CD4-positive, alpha-beta T cell treated with Interleukin-4 for 4 hours (primary cell): Measurements from ENCODE around the gene SEC14L5.
"Not testable (repeated sequence)": the region's sequence is repeated elsewhere in the genome, so short reads cannot be mapped to it uniquely, and the experiment has no call there.

Experiments
- DNase-seq: peaks from one replicate; pipeline ENCODE4 v3.0.0-alpha.2; 2020

Gene SEC14L5

DNA sequence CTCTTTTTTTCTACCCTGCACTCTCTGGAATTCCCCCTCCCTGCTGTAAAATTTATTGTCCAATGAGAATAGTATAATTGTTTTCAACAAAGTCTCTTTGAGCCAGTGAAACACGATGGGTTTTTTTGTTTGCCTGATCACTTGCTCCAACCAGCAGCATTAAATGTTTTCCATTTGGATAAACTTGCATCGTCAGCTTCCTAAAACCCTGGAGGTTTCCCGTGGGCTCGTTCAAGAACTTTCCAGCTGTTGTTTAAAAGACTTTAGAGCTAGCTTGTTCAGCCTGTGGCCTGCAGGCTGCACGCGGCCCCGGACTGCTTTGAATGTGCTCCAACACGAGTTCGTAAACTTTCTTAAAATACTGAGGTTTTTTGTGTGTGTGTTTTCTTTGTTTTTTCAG is 60.7 kb downstream of the SEC14L5 start:
- DNase-seq: no peak

DNA sequence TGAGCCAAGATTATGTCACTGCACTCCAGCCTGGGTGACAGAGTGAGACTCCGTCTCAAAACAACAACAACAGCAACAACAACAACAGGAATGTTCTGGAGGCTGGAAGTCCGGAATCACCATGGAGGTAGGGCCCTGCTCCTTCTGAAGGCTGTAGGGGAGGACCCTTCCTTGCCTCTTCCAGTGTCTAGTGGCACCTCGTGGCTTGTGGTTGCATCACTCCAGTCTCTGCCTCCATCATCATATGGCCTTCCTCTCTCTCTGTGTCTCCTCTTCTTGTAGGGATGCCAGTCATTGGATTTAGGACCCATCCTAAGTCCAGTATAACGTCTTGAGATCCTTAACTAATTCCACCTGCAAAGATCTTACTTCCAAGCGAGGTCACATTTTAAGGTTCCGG is 61.6 kb downstream of the SEC14L5 start:
- no peak for DNase-seq

DNA sequence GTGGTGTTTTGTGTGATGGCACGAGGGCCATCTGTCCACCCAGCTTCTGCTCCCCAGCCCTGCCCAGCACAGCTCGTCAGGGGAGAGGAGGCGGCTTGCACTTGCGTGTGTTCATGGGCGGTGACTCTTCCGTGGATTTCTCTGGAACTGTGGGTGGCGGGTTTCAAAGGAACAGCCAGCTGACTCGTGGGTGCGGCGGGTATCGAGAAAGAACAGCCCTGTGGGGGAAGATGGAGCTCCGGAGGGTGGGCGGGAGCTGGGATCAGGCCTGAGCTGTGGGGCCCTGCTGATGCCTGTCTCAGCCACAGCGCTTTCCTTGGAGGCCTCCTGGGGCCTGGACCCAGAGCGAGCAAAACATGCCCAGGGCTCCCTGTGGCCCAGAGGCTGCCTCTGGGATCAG is 62.4 kb downstream of the SEC14L5 start:
- DNase-seq: no peak

DNA sequence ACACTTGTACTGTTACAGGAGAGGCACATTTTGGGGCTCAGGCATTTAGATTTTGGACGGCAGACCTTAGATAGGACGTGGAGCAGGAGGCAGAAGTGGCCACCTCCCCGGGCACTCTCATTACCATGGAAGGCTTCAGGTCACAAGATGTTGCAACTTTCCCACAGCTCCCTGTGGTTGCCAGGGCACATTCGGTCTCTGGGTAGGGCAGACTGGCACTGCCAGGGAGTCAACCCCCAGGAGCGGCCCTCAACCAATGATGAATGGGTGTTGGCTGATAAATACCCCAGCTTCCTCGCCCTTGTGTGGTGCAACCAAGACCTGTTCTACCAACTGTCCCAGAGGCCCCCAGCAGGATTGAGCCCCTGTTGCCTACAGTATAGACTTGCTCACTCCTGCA is 64.4 kb downstream of the SEC14L5 start:
- DNase-seq: no peak

DNA sequence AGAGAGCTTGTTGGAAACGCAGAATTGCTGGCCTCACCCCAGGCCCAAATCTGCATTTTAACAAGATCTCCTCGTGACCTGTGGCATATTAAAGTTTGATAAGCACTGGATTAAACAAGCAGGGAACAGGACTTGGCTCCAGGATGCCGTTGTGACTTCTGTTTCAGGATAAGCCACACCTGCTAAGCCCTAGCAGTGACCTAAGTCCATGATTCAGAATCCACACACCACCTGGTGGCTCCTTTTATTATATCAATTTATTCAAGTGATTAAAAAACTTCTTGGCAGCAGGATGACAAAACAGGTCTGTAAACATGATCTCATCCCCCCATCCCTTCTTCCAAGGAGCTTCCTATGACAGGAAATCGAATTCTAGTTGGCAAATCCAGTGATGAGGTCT is 66.5 kb downstream of the SEC14L5 start:
- no peak for DNase-seq

DNA sequence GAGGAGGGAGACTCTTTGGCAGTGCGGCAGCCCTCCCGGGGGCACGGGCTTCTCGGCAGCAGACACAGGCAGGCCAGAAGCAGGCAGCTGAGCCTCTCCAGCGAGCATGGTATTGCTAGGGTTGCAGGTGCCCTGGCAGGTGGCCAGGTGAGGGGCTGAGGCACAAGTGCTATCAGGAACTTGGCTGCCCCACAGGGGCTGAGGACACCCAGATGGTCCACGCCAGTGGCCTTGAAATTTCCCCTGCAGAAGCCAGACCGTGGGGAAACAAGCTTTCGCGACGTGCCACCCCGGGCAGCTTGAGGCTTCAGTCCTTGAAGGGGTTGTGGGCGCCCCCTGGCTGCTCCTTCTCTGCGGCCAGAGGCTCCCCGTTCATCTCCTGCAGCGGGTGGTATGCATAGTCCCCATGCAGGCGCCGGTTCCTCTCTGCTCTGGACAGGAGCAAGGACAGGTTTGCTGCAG is 67.1 kb downstream of the SEC14L5 start:
- DNase-seq: no peak

DNA sequence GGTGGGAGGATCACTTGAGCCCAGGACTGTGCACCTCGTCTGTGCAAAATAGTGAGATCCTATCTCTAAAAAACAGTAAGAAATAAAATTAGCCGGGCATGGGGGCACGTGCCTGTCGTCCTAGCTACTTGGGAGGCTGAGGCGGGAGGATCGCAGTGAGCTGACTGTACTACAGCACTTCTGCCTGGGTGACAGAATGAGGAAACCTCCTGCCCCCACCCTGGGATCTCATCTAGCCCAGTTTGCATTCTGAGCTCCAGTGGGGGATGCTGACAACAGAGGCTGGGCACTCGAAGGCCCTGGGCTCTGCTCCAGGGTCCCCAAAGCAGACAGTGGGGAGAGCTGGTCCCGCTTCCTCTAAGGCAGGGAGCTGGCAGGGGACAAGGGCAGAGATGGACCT is 68.5 kb downstream of the SEC14L5 start:
- no peak for DNase-seq

DNA sequence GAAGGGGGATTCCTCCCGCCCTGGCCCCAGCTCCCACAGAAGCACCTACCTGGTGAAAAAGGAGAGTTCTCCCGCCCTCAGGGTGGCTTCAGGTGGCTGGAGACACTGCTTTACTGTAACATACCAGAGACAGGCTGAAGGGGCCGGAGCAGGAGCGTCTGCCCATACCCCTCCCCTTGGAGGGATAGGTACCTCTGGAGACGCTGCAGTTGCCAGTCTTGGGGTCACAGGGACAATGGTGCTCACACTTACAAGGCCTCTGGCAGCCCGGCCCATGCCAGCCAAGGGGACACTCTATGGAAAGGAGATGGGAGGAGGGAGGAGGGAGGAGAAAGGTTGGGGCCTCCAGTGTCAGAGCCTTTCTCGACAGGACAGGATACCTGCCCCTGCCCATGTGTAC is 69.0 kb downstream of the SEC14L5 start:
- no peak for DNase-seq

DNA sequence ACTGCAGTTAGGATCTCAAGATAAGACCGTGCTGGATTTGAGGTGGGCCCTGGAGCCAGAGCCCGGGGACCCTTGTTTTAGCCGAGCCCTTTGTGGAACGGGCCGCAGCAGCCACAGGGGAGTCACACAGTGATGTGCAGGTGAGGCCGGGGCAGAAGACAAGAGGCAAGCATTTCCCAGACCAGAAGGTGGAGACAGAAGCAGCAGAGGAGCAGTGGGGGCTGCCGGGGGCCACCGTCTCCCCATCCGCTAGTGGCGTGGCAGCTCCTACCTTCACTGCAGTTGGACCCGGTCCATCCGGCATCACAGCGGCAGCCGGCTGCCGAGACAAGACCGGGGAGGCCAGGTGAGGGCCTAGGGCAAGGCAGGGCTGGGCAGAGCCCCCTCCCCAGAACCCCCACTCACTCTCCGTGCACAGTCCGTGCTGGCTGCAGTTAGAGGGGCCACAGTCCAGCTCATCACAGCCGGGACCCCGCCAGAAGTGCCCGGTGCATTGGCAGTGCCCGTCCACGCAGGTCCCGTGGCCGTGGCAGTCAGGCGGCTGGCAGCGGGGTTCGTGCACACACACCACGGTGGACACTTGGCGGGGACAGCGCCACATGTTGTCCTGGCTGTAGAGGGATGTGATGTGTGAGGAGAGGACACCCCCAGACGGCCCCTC is 69.6 kb downstream of the SEC14L5 start:
- no peak for DNase-seq

DNA sequence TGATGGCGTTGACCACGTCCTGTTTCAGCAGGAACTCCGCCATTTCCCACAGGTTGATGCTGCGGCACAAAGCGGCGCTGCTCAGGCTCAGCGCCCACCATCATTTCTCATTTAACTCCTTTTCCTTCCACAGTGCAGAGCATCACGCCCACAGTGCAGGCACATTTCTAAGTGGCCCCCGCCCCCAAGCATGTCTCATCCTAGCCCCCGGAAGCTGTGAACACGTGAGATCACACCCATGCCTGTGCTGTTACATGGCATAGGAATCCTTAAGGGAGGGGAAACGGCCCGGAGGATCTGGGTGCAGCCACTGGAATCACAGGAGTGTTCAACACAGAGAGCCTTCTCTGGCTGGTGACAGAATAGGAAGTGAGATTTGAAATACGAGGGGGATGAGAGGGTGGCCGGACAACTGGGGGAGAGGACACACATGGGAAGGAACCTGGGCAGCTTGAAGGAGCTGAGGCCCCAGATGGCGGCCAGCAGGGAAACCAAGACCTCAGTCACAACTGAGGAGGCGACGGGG is 70.9 kb downstream of the SEC14L5 start:
- no peak for DNase-seq

DNA sequence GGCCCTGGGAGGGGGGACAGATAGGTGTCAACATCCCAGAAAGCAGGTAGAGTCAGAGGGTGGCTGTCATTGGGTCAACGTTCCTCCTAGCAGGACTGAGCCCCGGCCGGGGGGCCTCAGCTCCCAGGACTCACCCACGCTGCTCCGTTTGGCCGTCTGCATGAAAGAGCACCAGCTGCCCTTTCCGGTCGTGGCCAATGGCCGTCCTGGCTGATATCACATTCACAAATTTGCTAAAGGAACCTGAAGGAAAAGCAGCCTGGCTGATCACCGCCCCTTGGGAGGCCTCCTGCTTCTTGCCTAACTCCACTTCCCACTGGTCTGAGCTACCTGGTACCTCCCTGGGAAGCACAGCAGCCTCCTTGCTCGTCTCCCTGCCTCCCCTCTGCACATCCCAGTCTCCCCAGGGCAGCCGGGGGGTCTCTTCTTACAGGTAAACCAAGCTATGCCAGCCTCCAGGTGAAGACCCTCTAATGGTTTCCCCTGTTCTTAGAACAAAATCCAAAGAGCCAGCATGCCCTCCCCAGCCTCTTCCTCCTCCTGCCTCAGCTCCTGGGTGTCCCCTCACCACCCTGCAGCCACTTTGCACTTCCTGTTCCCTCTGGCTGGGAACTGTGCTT is 72.2 kb downstream of the SEC14L5 start:
- no peak for DNase-seq

DNA sequence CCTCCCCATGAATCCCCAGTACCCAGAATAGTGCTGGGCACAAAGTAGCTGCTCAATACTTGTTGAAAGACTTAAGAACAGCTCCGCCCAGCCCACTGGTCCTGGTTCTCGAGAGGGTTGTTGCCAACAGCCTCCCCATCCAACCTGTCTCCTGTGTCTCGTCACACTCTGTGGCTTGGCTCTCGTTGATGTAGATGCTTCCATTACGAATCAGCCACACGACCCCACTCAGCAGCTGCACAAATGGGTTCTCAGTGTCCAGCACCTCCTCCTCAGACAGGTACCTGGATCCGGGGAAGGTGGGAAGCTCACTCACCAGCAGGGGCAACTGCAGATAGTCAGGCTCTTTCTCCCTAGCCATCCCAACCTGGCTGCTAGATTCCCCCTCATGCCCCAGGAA is 73.5 kb downstream of the SEC14L5 start:
- DNase-seq: no peak

DNA sequence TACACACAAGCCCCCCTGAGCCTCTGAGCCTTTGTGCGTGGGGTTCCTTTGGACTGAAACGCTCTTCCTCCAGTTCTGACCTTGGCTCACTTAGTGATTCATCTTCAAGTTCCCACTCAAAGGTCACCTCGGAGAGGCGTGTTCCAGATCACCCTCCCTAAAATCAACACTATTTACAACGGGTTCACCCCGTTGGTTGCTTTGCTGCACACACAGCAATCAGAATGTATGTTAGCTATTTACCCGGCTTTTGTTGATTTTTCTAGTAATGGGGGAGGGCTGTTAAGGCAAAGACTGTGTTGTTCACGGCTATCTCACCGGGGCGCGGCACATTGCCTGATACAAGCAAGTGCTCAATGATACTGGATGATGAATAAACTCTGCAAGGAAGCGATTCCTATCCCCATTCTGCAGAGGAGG is 74.6 kb downstream of the SEC14L5 start:
- no peak for DNase-seq

DNA sequence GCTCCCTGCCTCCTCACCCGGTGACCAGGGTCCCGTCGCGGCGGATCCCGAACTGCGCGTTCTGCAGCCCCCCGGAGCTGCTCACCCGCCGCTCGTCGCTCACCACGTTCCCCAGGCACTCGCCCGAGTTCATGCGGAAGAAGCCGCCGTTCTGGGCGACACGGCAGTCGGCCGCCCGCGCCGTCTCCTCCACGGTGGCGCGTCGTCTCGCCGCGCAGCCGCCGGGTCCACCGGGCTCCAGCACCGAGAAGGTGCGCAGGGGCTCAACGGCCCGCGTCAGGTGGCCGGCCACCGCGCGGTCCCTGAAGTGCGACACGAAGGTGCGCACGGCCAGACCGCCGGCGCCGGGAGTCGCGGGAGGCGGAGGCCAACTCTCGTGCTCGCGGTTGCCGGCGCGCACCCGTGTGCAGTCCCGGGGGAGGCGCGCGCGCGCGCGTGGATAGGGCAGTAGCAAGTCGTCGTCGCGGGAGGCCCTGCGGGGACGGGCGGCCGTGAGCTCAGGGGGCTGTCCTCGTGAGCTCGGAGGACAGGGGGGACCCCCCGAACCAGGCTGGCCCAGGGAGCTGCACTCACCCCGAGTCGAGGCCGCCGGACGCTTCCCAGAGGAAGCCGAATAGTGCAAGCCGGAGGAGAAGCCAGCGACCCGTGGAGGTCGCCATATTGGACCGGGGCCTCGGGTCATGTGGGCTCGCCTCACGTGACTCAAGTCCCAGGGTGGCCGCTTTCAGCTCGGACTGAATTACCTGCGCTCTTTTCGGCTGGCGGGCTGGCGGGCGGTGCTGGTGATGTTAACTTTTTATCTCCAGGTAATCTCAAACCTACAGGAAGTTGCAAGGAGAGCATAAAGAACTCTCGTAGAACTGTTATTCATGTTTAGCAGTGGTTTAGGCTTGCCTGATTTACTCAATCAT is 75.4 kb downstream of the SEC14L5 start, which contains the start of gene NAGPA:
TSS of gene NAGPA (minus strand) at position 680 of the 911 bp plus-strand sequence. CDS start at position 659, 21 bp downstream.
- DNase-seq: peak; percentile 86

DNA sequence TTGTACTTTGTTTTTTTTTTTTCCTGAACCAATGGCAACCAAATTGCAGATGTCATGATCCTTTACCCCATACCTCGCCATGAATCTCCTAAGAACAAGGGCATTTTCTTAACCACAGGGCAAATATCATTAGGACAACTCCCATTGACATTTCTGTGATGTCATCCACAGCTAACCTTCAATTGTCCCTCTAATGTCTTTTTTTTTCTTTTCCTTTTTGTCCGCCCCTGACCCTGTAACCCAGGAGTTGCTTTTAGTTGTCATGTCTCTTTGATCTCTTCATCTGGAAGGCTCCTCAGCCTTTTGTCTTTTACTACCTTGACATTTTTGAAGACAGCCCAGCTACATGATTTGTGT is 76.0 kb downstream of the SEC14L5 start:
- DNase-seq: no peak

DNA sequence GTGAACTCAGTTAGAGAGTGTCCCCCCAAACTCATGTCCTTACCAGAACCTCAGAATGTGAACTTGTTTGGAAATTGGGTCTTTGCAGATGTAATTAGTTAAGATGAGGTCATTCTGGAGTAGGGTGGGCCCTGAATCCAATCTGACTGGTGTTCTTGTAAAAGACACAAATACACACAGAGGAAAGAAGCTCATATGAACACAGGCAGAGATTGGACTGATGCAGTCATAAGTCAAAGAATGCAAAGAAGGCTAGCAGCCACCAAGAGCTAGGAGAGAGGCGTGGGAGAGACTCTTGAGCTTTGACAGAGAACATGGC is 77.7 kb downstream of the SEC14L5 start:
- DNase-seq: no peak

DNA sequence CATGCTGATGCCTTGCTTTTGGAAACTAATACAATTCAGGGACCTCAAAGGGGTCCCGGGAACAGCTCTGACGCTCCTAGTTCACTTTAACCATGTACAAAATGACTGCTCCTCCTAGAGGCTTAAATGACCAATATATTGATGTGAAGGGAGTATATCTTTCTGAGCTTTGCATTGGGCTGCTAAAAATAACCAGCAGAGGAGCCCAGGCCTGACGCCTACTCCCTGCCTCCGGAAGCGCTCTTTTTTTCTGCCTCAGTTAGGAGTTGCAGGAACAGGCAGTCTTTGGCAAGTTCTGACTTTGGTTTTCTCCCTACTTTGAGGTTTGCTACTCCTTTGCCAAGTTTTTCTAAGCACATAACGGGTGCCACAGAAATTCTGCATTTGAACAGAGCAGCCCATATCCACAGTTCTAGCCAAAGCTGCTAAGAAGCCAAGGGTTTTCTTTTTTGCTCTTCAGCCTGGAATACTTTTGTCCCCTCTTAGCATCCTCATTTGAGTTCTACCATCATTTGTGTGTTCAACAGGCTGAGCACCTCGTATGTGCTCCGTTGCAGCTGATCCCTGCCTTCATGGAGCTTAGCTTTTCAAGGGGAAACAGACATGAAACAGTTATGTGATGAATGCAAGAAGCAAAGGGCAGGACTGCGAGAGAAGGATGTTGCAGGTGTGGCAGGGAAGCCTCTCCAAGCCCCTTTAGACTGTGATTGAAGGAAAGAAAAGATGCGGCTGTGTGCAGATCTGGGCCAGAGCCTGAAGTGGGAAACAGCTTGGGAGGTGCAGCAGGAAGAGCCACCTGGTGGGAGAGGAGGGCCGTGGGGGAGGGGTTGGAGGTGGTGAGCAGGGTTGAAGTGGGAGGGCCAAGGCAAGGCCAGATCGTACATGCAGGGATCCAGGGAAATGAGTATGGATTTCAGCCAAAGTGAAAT is 78.4 kb downstream of the SEC14L5 start:
- DNase-seq: no peak

DNA sequence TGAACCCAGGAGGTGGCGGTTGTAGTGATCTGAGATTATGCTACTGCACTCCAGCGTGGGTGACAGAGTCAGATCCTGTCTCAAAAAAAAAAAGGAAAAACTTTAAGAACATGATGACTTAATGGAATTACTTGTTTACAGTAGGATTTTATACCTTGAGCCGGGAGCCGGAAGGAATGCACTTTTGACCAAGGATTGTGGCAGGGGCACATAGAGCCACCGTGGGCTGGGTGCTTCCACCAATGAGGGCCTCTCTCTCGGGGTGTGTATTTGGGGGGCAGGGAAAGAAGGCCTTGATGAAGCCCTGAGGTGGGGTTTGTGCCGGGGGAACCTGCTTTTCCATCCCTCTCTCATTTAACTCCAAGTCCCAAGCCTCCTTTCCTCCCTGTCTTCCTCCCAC is 82.3 kb downstream of the SEC14L5 start:
- no peak for DNase-seq

DNA sequence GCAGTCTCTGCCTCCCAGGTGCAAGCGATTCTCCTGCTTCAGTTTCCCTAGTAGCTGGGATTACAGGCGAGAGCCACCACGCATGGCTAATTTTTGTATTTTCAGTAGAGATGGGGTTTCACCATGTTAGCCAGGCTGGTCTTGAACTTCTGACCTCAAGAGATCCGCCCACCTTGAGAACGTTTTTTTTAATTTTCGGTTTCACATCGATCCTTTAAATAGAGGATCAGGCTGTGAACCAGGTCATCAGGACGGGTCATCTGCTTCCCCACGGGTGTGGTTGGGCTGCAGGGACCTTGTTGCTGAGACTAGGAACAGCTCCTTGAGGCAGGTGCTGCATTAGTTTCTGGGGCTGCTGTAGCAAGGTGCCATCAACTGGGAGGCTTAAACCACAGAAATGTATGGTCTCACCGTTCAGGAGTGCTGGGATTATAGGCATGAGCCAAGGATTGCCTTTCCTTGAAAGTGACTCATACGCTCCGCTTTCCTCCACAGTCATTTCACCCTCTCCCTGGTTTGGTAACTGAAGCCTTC is 83.5 kb downstream of the SEC14L5 start:
- no peak for DNase-seq

DNA sequence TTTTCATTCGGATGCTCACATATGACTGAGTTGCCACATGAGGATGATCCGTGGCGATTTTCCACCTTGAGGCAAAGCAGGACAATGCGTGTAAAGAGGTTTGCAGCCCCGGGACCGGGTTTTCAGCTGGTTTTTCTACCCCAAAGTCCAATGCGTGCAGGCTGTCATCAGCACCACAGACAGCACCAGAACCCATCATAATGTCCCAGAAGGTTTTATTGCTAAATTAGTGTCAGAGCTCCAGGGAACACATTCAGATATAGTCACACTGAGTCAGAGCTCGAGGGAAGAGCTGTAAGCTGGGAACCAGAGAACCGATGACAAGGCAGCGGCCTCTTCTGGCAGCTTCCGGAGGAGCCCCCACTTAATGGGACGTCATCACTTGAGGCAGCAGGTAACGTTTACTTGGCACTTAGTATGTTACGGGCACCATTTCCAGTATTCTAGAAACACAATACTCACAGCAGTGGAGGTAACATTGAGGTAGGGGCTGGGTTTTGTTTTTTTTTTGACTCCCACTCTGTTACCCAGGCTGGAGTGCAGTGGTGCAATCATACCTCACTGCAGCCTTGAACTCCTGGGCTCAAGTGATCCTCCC is 84.5 kb downstream of the SEC14L5 start:
- no peak for DNase-seq

DNA sequence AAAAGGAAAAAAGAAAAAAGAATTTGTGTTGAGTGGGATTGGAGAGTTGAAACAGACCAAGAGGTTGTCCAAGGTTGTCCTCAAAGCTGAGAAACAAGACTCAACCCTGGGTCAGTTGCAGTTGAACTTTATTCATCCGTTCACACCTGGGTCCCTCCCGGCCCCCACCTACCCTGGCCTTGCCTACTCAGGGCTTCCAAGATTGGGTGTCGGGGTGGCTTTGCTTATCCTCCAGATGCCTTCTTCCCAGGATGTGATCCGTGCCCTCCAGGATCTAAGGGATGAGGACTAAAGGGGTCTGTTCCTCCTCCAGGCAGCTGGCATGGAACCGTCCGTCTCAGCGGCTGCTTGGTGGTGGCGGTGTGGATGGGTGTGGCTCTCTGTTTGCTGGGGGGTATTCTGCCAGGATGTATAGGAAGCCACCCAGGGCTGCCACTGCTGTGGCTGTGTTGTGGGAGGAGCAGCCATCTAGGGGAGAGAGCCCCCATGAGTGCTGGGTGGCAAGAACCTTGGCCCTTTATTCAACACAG is 85.9 kb downstream of the SEC14L5 start:
- DNase-seq: no peak

DNA sequence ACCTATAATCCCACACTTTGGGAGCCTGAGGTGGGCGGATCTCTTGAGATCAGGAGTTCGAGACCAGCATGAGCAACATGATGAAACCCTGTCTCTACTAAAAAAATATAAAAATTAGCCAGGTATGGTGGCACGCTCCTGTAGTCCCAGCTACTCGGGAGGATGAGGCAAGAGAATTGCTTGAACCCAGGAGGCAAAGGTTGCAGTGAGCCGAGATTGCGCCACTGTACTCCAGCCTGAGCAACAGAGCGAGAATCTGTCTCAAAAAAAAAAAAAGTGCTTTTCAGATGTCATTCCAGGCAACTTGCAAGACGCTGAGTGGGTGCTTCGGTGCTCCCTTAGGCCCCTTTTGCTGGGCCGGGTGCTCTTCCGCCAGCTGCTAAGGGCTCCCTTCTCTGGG is 86.5 kb downstream of the SEC14L5 start:
- not testable (repeated sequence) for DNase-seq
